OCI-LY3 (cell line): ENCODE results near the gene LINC01488.

Source experiments
- CTCF ChIP-seq: fragments of 200-600, 300-600 bp; sonication (generic); IDR thresholded peaks from 2 replicates; pipeline ENCODE4 v1.5.1; 2014; ENCODE audit warnings: antibody characterized with exemption, low read length, low read depth
- EZH2phosphoT487 ChIP-seq: fragments of 200-600 bp; shearing (Covaris generic); IDR thresholded peaks from 2 replicates; pipeline ENCODE4 v1.6.1; 2018; ENCODE audit warnings: antibody characterized with exemption, mixed run types, low read depth

- TF ChIP-seq CTCF = no peak
- TF ChIP-seq EZH2phosphoT487 = no peak
Observed at GRCh38 chr11:69450857-69451220, 30.6 kb upstream of the LINC01488 start.
